Eye (tissue), 1 donor: ENCODE measurements around the gene PER2.
"Not testable (repeated sequence)": the region's sequence is repeated elsewhere in the genome, so short reads cannot be mapped to it uniquely, and the experiment has no call there.

Source experiments
- DNase-seq: peaks from one replicate; pipeline ENCODE4 v3.0.0-alpha.2; 2015

The PER2 gene

GRCh38 chr2:238287737-238288649 lies at the start of gene PER2:
PER2 (minus strand) TSS chr2:238288610; CDS start chr2:238277936, 10,674 bp downstream.
- peak; percentile 76 for DNase-seq

- DNase-seq, result no peak
Observed at GRCh38 chr2:238337846-238338245, 49.4 kb upstream of the PER2 start.

GRCh38 chr2:238336793-238337444 lies 48.5 kb upstream of the PER2 start:
- DNase-seq, result no peak

- DNase-seq, result no peak
Observed at GRCh38 chr2:238336151-238336550, 47.7 kb upstream of the PER2 start.

- not testable (repeated sequence) for DNase-seq
Observed at GRCh38 chr2:238335591-238335990, 47.2 kb upstream of the PER2 start.

- DNase-seq, result no peak
Observed at GRCh38 chr2:238334885-238335284, 46.5 kb upstream of the PER2 start.

GRCh38 chr2:238331916-238332315 lies 43.5 kb upstream of the PER2 start:
- DNase-seq, result no peak

- DNase-seq, result no peak
Observed at GRCh38 chr2:238330391-238330790, 42.0 kb upstream of the PER2 start.

GRCh38 chr2:238327751-238328150 lies 39.3 kb upstream of the PER2 start:
- no peak for DNase-seq

GRCh38 chr2:238326801-238327365 lies 38.5 kb upstream of the PER2 start:
- no peak for DNase-seq

GRCh38 chr2:238325694-238326093 lies 37.3 kb upstream of the PER2 start:
- DNase-seq, result no peak

GRCh38 chr2:238324248-238324647 lies 35.8 kb upstream of the PER2 start:
- not testable (repeated sequence) for DNase-seq

GRCh38 chr2:238322001-238322411 lies 33.6 kb upstream of the PER2 start:
- no peak for DNase-seq

- no peak for DNase-seq
Observed at GRCh38 chr2:238321467-238321866, 33.1 kb upstream of the PER2 start.

GRCh38 chr2:238320648-238321281 lies 32.4 kb upstream of the PER2 start:
- peak; percentile 33 for DNase-seq

- DNase-seq, result peak; percentile 97
Observed at GRCh38 chr2:238320246-238320647, 31.8 kb upstream of the PER2 start, which contains the start of gene TRAF3IP1. TRAF3IP1 (plus strand) TSS chr2:238320518; CDS start chr2:238320663, 145 bp downstream.

GRCh38 chr2:238315031-238315595 lies 26.7 kb upstream of the PER2 start:
- no peak for DNase-seq

GRCh38 chr2:238314576-238314975 lies 26.2 kb upstream of the PER2 start:
- no peak for DNase-seq

GRCh38 chr2:238313991-238314350 lies 25.6 kb upstream of the PER2 start:
- DNase-seq, result no peak

GRCh38 chr2:238313289-238313990 lies 25.0 kb upstream of the PER2 start:
- no peak for DNase-seq

GRCh38 chr2:238310721-238311120 lies 22.3 kb upstream of the PER2 start:
- DNase-seq, result not testable (repeated sequence)

- no peak for DNase-seq
Observed at GRCh38 chr2:238308177-238308576, 19.8 kb upstream of the PER2 start.
